Neural cell (in vitro differentiated cells): ENCODE measurements around the gene CDC25A. TPM values are rescaled to one million over a fixed set of nuclear protein-coding genes. Genes with fewer than 3 reads are reported as not detected.

Experiments used
- H2AFZ ChIP-seq: fragments of 200-600, 300-800 bp; sonication (generic), shearing (Covaris generic); 2 replicates; pipeline ENCODE4 v1.6.0; 2014; ENCODE audit warnings: low read depth, mild to moderate bottlenecking, antibody characterized with exemption, low read length, moderate library complexity
- H3F3A ChIP-seq: fragments of 200-600 bp; shearing (Covaris generic); 2 replicates; pipeline ENCODE4 v1.6.1; 2016; ENCODE audit warnings: mild to moderate bottlenecking, moderate library complexity, mixed read lengths, antibody characterized with exemption, low read length; ENCODE audit not compliant: insufficient read depth, poor library complexity, severe bottlenecking
- H3K27ac ChIP-seq: fragments of 200-600, 300-800 bp; sonication (generic), shearing (Covaris generic); 2 replicates; pipeline ENCODE4 v1.5.1; 2014; ENCODE audit warnings: mild to moderate bottlenecking, low read length, moderate library complexity
- H3K27me3 ChIP-seq: fragments of 300-800, 200-600 bp; sonication (generic), shearing (Covaris generic); 2 replicates; pipeline ENCODE4 v1.6.0; 2014; ENCODE audit warnings: mild to moderate bottlenecking, low read depth, low read length, moderate library complexity; ENCODE audit not compliant: insufficient read depth
- H3K36me3 ChIP-seq: fragments of 300-800, 200-600 bp; sonication (generic), shearing (Covaris generic); 2 replicates; pipeline ENCODE4 v1.5.1; 2014; ENCODE audit warnings: mild to moderate bottlenecking, antibody characterized with exemption, low read length, moderate library complexity; ENCODE audit not compliant: insufficient read depth
- H3K4me2 ChIP-seq: fragments of 300-800, 200-600 bp; sonication (generic), shearing (Covaris generic); 2 replicates; pipeline ENCODE4 v1.6.0; 2014; ENCODE audit warnings: mild to moderate bottlenecking, low read length
- H3K4me3 ChIP-seq: fragments of 300-800, 200-600 bp; sonication (generic), shearing (Covaris generic); 2 replicates; pipeline ENCODE4 v1.5.1; 2014; ENCODE audit warnings: mild to moderate bottlenecking, low read length, moderate library complexity
- H3K79me2 ChIP-seq: fragments of 200-600 bp; shearing (Covaris generic); replicated peaks from 2 replicates; pipeline ENCODE4 v1.6.0; 2014; ENCODE audit warnings: mild to moderate bottlenecking, low read length, moderate library complexity; ENCODE audit not compliant: insufficient read depth
- H3K9ac ChIP-seq: fragments of 300-800, 200-600 bp; sonication (generic), shearing (Covaris generic); 2 replicates; pipeline ENCODE4 v1.6.1; 2016; ENCODE audit warnings: mild to moderate bottlenecking, low read length, mixed read lengths
- H3K9me2 ChIP-seq: fragments of 200-600 bp; shearing (Covaris generic); 2 replicates; pipeline ENCODE4 v1.6.1; 2016; ENCODE audit warnings: mild to moderate bottlenecking, low read length, mixed read lengths; ENCODE audit not compliant: insufficient read depth
- H3K9me3 ChIP-seq: fragments of 200-600, 300-800 bp; sonication (generic), shearing (Covaris generic); 2 replicates; pipeline ENCODE4 v1.6.1; 2016; ENCODE audit warnings: mild to moderate bottlenecking, mixed run types, low read length, moderate library complexity, mixed read lengths
- H4K20me1 ChIP-seq: fragments of 200-600 bp; shearing (Covaris generic); 2 replicates; pipeline ENCODE4 v1.6.1; 2016; ENCODE audit warnings: mild to moderate bottlenecking, mixed run types; ENCODE audit not compliant: insufficient read depth
- CTCF ChIP-seq: fragments of 450-650 bp; IDR thresholded peaks from 2 replicates; pipeline ENCODE4 v1.5.1; 2014; ENCODE audit warnings: antibody characterized with exemption, mild to moderate bottlenecking, moderate library complexity; ENCODE audit not compliant: poor library complexity, severe bottlenecking
- EP300 ChIP-seq: fragments of 450-650 bp; conservative IDR thresholded peaks from 2 replicates; pipeline ENCODE4 v1.6.1; 2014; ENCODE audit warnings: antibody characterized with exemption, mild to moderate bottlenecking, moderate library complexity; ENCODE audit not compliant: poor library complexity, severe bottlenecking
- EZH2 ChIP-seq: fragments of 200-600, 300-800 bp; shearing (Covaris generic), sonication (generic); IDR thresholded peaks from 2 replicates; pipeline ENCODE4 v1.6.1; 2014; ENCODE audit warnings: antibody characterized with exemption, low read length, borderline replicate concordance, mild to moderate bottlenecking; ENCODE audit not compliant: insufficient read depth, poor library complexity, severe bottlenecking
- MXI1 ChIP-seq: fragments of 450-650 bp; conservative IDR thresholded peaks from 2 replicates; pipeline ENCODE4 v1.6.1; 2014; ENCODE audit warnings: antibody characterized with exemption, mild to moderate bottlenecking; ENCODE audit not compliant: poor library complexity, severe bottlenecking
- POLR2AphosphoS5 ChIP-seq: IDR thresholded peaks from 2 replicates; pipeline ENCODE4 v1.6.1; 2012
- RAD21 ChIP-seq: fragments of 450-650 bp; conservative IDR thresholded peaks from 2 replicates; pipeline ENCODE4 v1.6.1; 2014; ENCODE audit warnings: antibody characterized with exemption, mild to moderate bottlenecking, moderate library complexity
- REST ChIP-seq: IDR thresholded peaks from 2 replicates; pipeline ENCODE4 v1.6.1; 2012; ENCODE audit warnings: borderline replicate concordance
- SMC3 ChIP-seq: fragments of 450-650 bp; conservative IDR thresholded peaks from 2 replicates; pipeline ENCODE4 v1.6.1; 2014; ENCODE audit warnings: antibody characterized with exemption, mild to moderate bottlenecking, moderate library complexity; ENCODE audit not compliant: poor library complexity
- TAF1 ChIP-seq: IDR thresholded peaks from 2 replicates; pipeline ENCODE4 v1.6.1; 2012; ENCODE audit warnings: low read depth
- polyA plus RNA-seq: library from polyadenylated mRNA; depleted of rRNA; stranded (reverse); fragments of >200 nt; gene quantifications from 2 replicates; pipeline ENCODE4 v1.2.3, GENCODE V29; 2014

Gene CDC25A
- polyA plus RNA-seq, 1 donor from 2014 or later: 12.3 TPM

GRCh38 chr3:48215466-48215865, 27.2 kb upstream of the CDC25A start:
- H4K20me1 ChIP-seq: no peaks in the 10 kb centered on the region
- no peaks in the 10 kb centered on the region for H3K9me3 ChIP-seq
- H3K36me3 ChIP-seq: no peaks in the 10 kb centered on the region
- H3K4me3 ChIP-seq: no peak overlapping the region
- TF ChIP-seq EP300 (no peak), CTCF (no peak), RAD21 (no peak), POLR2AphosphoS5 (no peak), SMC3 (no peak), EZH2 (no peak), REST (no peak), TAF1 (no peak), MXI1 (no peak)
- H3K27ac ChIP-seq: no peak overlapping the region
- no peaks in the 10 kb centered on the region for H3F3A ChIP-seq
- H3K79me2 ChIP-seq: no peaks in the 10 kb centered on the region
- no peaks in the 10 kb centered on the region for H3K27me3 ChIP-seq
- H3K9ac ChIP-seq: no peak overlapping the region
- H2AFZ ChIP-seq: no peak overlapping the region
- H3K4me2 ChIP-seq: no peak overlapping the region
- no peaks in the 10 kb centered on the region for H3K9me2 ChIP-seq

- Histone ChIP-seq H3K36me3 (no peaks in the 10 kb centered on the region), H3K27ac (no peak overlapping the region), H4K20me1 (no peaks in the 10 kb centered on the region), H3K9me2 (no peaks in the 10 kb centered on the region), H3K79me2 (no peaks in the 10 kb centered on the region), H3K4me3 (no peak overlapping the region), H3K9ac (no peak overlapping the region), H3F3A (no peaks in the 10 kb centered on the region), H3K9me3 (no peaks in the 10 kb centered on the region), H2AFZ (no peak overlapping the region), H3K27me3 (no peaks in the 10 kb centered on the region), H3K4me2 (no peak overlapping the region)
- TF ChIP-seq POLR2AphosphoS5: no peak
Measured at GRCh38 chr3:48215019-48215418, 26.8 kb upstream of the CDC25A start.

- no peaks in the 10 kb centered on the region for H3K79me2 ChIP-seq
- no peaks in the 10 kb centered on the region for H4K20me1 ChIP-seq
- no peaks in the 10 kb centered on the region for H3K9me3 ChIP-seq
- H3F3A ChIP-seq: no peaks in the 10 kb centered on the region
- H3K9me2 ChIP-seq: no peaks in the 10 kb centered on the region
- no peaks in the 10 kb centered on the region for H3K27me3 ChIP-seq
- H3K9ac ChIP-seq: no peak overlapping the region
- no peak overlapping the region for H3K4me2 ChIP-seq
- TF ChIP-seq MXI1: no peak
- no peak for TF ChIP-seq EZH2
- TF ChIP-seq POLR2AphosphoS5: no peak
- TF ChIP-seq SMC3: no peak
- TF ChIP-seq RAD21: no peak
- TF ChIP-seq EP300: no peak
- no peak for TF ChIP-seq CTCF
- TF ChIP-seq REST: no peak
- no peak for TF ChIP-seq TAF1
- H2AFZ ChIP-seq: no peak overlapping the region
- no peak overlapping the region for H3K27ac ChIP-seq
- no peaks in the 10 kb centered on the region for H3K36me3 ChIP-seq
- H3K4me3 ChIP-seq: no peak overlapping the region
Measured at GRCh38 chr3:48214225-48214624, 26.0 kb upstream of the CDC25A start.
